Measurements from ENCODE around the gene MALT1. TPM values are rescaled to one million over a fixed set of nuclear protein-coding genes. Genes with fewer than 3 reads are reported as not detected.

Gene MALT1
- polyA plus RNA-seq, 2 of the 4 experiments (the other 2 are of a cell fraction) = 30.7 to 34.0 TPM

DNA sequence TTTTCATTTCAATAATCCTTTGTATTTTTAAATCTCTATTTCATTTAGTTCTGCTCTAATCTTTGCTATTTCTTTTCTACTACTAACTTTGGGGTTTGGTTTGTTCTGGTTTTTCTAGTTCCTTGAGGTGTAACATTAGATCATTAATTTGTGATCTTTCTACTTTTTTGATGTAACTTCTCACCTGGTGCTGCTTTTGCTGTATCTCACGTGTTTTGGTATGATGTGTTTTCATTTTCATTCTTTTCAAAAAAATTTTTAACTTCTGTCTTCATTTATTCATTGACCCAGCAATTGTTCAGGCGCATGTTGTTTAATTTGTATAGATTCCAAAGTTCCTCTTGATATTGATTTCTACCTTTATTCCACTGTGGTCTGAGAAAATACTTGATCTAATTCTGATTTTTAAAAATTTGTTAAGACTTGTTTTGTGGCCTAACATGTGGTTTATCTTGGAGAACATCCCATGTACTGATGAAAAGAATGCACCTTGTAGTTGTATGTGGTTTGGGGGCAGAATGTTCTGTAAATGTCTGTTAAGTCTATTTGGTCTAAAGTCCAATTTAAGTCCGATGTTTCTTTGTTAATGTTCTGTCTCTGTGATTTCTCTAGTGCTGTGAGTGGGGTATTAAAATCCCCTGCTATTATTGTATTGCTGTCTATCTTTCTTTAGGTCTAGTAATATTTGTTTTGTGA is 17.3 kb upstream of the MALT1 start:
- no peak for DNase-seq (ENCODE audit: low read depth in 1 of 2, low spot score in 1 of 2)
- TF ChIP-seq RNF2 (IDR thresholded peaks at IDR 0.05; ENCODE audit: borderline replicate concordance, low read depth) (no peak), ZFP36 (IDR thresholded peaks at IDR 0.05; ENCODE audit: borderline replicate concordance, partially characterized antibody) (no peak), RAD21 (conservative IDR thresholded peaks at IDR 0.05 in 1 of 2, IDR thresholded peaks at IDR 0.05 in 1 of 2) (no peak)
- POLR2A ChIA-PET = no interaction called here
- no peak for FAIRE-seq
- no peaks in the 10 kb centered on the region for H3K4me1 ChIP-seq
- H3K9me3 ChIP-seq = peaks cover 3% of the 10 kb centered on the region; the same call in 1 of the 3 replicates
- WGBS (ENCODE audit: missing lambda C conversion rate) = 49% methylated on average over 3 of the region's 3 CpGs
- H3K27ac ChIP-seq = no peak overlapping the region
- H3K4me3 ChIP-seq = no peak overlapping the region
- H3K4me2 ChIP-seq = no peak overlapping the region
- CTCF ChIA-PET = no interaction called here
- ATAC-seq = no peak

DNA sequence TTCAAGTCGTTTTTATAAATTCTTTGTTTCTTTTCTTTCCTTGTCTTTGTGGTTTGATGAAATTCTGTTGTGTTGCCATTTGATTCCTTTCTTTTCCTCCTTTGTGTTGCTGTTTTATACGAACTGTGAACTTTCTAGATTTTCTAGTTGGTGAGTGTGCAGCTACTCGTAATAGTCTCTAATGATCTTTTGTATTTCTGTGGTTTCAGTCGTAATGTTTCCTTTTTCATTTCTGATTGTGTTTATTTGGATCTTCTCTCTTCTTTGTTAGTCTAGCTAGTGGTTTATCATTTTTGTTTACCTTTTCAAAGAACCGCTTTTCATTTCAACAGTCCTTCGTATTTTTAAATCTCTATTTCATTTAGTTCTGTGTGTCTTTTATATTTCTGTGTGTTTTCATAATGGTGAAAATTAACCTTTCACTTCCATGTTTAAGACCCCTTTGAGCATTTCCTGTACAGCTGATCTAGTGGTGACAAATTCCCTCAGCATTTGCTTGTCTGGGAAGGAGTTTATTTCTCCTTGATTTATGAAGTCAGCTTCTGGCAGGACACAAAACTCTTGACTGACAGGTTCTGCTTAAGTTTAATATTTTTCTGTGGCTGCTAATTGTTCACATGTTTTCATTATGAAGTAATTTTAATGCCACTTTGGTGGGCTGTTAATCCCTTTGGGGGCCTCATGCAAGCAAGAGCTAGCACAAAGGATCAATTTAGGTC is 16.2 kb upstream of the MALT1 start:
- no peaks in the 10 kb centered on the region for H3K4me1 ChIP-seq
- H3K4me2 ChIP-seq = no peak overlapping the region
- ChIA-PET CTCF (interaction anchor here (0.7 to 1.5 kb wide), 2 partner anchors 109 to 125 kb away, joined by 3 to 4 read pairs; no protein-coding TSS in a partner anchor), POLR2A (interaction anchor here (0.7 kb wide), 1 partner anchor 16 kb away, joined by 3 read pairs; the partner anchor contains the start of gene MALT1)
- no peak for DNase-seq (ENCODE audit: low read depth in 1 of 2, low spot score in 1 of 2)
- WGBS (ENCODE audit: missing lambda C conversion rate) = 75% methylated on average over 6 of the region's 6 CpGs
- no peak overlapping the region for H3K27ac ChIP-seq
- ATAC-seq = no peak
- peaks cover 3% of the 10 kb centered on the region; the same call in 1 of the 3 replicates for H3K9me3 ChIP-seq
- FAIRE-seq = no peak
- no peak overlapping the region for H3K4me3 ChIP-seq
- no peak for TF ChIP-seq TP53 (CRISPR knock-in tag; IDR thresholded peaks at IDR 0.05)
- TF ChIP-seq HOXB5 (CRISPR knock-in tag; IDR thresholded peaks at IDR 0.05) = no peak
- no peak for TF ChIP-seq EHMT2 (IDR thresholded peaks at IDR 0.05; ENCODE audit: low read depth)
- TF ChIP-seq MYC (IDR thresholded peaks at IDR 0.05; ENCODE audit: borderline replicate concordance, low read length) = no peak
- no peak for TF ChIP-seq CBX8 (IDR thresholded peaks at IDR 0.05)
- TF ChIP-seq HDAC2 (IDR thresholded peaks at IDR 0.05) = no peak
- no peak for TF ChIP-seq SREBF2 (IDR thresholded peaks at IDR 0.05)
- TF ChIP-seq MAZ (IDR thresholded peaks at IDR 0.05; ENCODE audit: borderline replicate concordance, low read depth, low read length) = no peak
- TF ChIP-seq BCL3 (IDR thresholded peaks at IDR 0.05) = no peak
- TF ChIP-seq EHF (CRISPR knock-in tag; IDR thresholded peaks at IDR 0.05) = no peak
- no peak for TF ChIP-seq NPAS2 (CRISPR knock-in tag; IDR thresholded peaks at IDR 0.05; ENCODE audit: borderline replicate concordance)
- no peak for TF ChIP-seq PHF8 (IDR thresholded peaks at IDR 0.05; ENCODE audit: borderline replicate concordance, low read depth)
- no peak for TF ChIP-seq GATA3 (IDR thresholded peaks at IDR 0.05; ENCODE audit: borderline replicate concordance)

- Histone ChIP-seq H3K4me3 (no peak overlapping the region), H3K27ac (no peak overlapping the region), H3K9me3 (peaks cover 3% of the 10 kb centered on the region; the same call in 1 of the 3 replicates), H3K4me2 (no peak overlapping the region), H3K4me1 (0 out of 3 replicates have a peak, but pooled peaks cover 3% of the 10 kb centered on the region)
- ChIA-PET POLR2A (no interaction called here), CTCF (interaction anchor here (3.4 kb wide), 1 partner anchor 107 kb away, joined by 9 read pairs; no protein-coding TSS in a partner anchor)
- DNase-seq (ENCODE audit: low read depth in 1 of 2, low spot score in 1 of 2) (no peak), FAIRE-seq (no peak), ATAC-seq (no peak)
- 90% methylated on average over 2 of the region's 2 CpGs for WGBS (ENCODE audit: missing lambda C conversion rate)
- TF ChIP-seq CHD2 (IDR thresholded peaks at IDR 0.05; ENCODE audit: low read length, partially characterized antibody) = no peak
- TF ChIP-seq, protein P1, sequence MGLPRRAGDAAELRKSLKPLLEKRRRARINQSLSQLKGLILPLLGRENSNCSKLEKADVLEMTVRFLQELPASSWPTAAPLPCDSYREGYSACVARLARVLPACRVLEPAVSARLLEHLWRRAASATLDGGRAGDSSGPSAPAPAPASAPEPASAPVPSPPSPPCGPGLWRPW (IDR thresholded peaks at IDR 0.05) = no peak
- no peak for TF ChIP-seq FOSB (CRISPR knock-in tag; IDR thresholded peaks at IDR 0.05)
- TF ChIP-seq JUNB (IDR thresholded peaks at IDR 0.05) = no peak
- TF ChIP-seq CBX8 (IDR thresholded peaks at IDR 0.05) = no peak
Observed at GRCh38 chr18:58657081-58657480, 14.2 kb upstream of the MALT1 start.

All from A549 (cell line).